ENCODE results near the gene CARM1.
"Not testable (repeated sequence)": the region's sequence is repeated elsewhere in the genome, so short reads cannot be mapped to it uniquely, and the experiment has no call there.

CARM1 gene

DNA sequence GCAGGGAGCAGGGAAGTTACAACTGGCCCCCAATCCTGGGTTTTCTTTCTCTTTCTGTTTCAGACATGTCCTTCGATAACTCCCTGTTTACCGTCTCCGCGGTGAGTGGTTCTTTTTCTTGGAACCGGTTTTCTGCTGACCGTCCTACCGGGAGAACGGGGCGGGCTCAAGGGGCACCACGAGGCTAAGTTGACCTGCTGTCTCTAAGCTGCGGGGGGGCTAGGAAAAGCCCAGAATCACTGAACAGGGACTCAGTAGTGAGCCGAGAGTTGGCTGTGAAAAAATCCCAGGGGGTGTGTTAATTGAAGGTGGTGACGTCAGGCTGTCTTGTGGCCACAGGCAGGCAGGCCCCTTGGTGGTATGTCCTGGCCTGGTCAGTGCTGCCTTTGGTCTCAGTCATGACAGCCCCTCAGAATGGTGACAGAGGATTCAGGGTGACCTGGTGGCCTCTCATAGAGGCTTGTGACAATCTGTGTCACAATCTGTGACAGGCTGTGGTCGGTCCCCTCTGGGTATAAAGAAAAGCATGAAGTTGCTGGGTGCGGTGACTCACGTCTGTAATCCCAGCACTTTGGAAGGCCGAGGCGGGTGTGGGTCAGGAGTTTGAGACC is 8.1 kb upstream of the CARM1 start:
- H3K27ac ChIP-seq (ENCODE audit: low read depth, low read length) = no peak overlapping the region

DNA sequence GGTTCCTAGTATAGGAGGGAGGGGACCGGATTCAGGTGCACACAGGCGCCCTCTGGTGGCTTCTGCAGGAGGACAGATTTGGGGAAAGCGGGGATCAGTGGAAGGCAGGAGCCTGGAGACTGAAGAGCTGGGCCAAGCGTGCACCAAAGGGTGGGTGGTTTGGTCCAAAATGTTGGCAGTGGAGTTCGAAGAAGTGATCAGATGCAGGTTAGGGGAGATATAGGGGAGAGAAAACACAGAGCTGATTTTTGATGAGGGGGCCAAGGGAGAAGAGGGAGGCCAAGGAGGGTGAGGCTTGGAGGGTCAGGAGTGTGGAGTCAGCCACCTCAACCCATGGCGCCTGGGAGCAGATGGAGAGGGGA is 6.8 kb upstream of the CARM1 start:
- Histone ChIP-seq H3F3A (ENCODE audit: insufficient read depth) (peaks cover 6% of the 10 kb centered on the region; the same call in 1 of the 2 replicates), H3K36me3 (ENCODE audit: low read length) (no peaks in the 10 kb centered on the region), H3K9ac (ENCODE audit: low read length) (0 out of 2 replicates have a peak overlapping the region, but pooled peaks have one; percentile 20), H3K79me2 (ENCODE audit: insufficient read depth, low read length) (no peaks in the 10 kb centered on the region), H3K4me3 (ENCODE audit: insufficient read depth, low read length, poor library complexity, severe bottlenecking) (no peak overlapping the region), H3K27ac (ENCODE audit: low read depth, low read length) (no peak overlapping the region), H2AFZ (ENCODE audit: low read depth, low read length, severe bottlenecking) (peak overlapping the region; percentile 90), H3K9me3 (ENCODE audit: insufficient read depth, low read length) (no peaks in the 10 kb centered on the region), H3K4me2 (ENCODE audit: low read depth, low read length, poor library complexity, severe bottlenecking) (no peak overlapping the region), H4K20me1 (ENCODE audit: low read depth, low read length) (no peaks in the 10 kb centered on the region), H3K27me3 (ENCODE audit: low read length) (no peaks in the 10 kb centered on the region), H3K9me2 (replicated peaks; ENCODE audit: insufficient read depth, low read length) (no peaks in the 10 kb centered on the region)
- no peak for TF ChIP-seq EZH2phosphoT487 (conservative IDR thresholded peaks at IDR 0.05; ENCODE audit: low read length)
- TF ChIP-seq, protein P1, sequence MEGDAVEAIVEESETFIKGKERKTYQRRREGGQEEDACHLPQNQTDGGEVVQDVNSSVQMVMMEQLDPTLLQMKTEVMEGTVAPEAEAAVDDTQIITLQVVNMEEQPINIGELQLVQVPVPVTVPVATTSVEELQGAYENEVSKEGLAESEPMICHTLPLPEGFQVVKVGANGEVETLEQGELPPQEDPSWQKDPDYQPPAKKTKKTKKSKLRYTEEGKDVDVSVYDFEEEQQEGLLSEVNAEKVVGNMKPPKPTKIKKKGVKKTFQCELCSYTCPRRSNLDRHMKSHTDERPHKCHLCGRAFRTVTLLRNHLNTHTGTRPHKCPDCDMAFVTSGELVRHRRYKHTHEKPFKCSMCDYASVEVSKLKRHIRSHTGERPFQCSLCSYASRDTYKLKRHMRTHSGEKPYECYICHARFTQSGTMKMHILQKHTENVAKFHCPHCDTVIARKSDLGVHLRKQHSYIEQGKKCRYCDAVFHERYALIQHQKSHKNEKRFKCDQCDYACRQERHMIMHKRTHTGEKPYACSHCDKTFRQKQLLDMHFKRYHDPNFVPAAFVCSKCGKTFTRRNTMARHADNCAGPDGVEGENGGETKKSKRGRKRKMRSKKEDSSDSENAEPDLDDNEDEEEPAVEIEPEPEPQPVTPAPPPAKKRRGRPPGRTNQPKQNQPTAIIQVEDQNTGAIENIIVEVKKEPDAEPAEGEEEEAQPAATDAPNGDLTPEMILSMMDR (IDR thresholded peaks at IDR 0.05; ENCODE audit: insufficient read depth, low read length, poor library complexity, severe bottlenecking) = peak; percentile 96

More for the DNA sequence above, 8.1 kb upstream of the CARM1 start:
- Histone ChIP-seq H3K4me3 (ENCODE audit: insufficient read depth, low read length, poor library complexity, severe bottlenecking) (no peak overlapping the region), H3F3A (ENCODE audit: insufficient read depth) (peaks cover 6% of the 10 kb centered on the region; the same call in 1 of the 2 replicates), H2AFZ (ENCODE audit: low read depth, low read length, severe bottlenecking) (no peak overlapping the region), H3K79me2 (ENCODE audit: insufficient read depth, low read length) (no peaks in the 10 kb centered on the region), H3K9me2 (replicated peaks; ENCODE audit: insufficient read depth, low read length) (no peaks in the 10 kb centered on the region), H3K36me3 (ENCODE audit: low read length) (no peaks in the 10 kb centered on the region), H3K9me3 (ENCODE audit: insufficient read depth, low read length) (no peaks in the 10 kb centered on the region), H3K9ac (ENCODE audit: low read length) (no peak overlapping the region), H3K27me3 (ENCODE audit: low read length) (no peaks in the 10 kb centered on the region), H3K4me2 (ENCODE audit: low read depth, low read length, poor library complexity, severe bottlenecking) (no peak overlapping the region), H4K20me1 (ENCODE audit: low read depth, low read length) (no peaks in the 10 kb centered on the region)
- no peak for TF ChIP-seq EZH2phosphoT487 (conservative IDR thresholded peaks at IDR 0.05; ENCODE audit: low read length)

DNA sequence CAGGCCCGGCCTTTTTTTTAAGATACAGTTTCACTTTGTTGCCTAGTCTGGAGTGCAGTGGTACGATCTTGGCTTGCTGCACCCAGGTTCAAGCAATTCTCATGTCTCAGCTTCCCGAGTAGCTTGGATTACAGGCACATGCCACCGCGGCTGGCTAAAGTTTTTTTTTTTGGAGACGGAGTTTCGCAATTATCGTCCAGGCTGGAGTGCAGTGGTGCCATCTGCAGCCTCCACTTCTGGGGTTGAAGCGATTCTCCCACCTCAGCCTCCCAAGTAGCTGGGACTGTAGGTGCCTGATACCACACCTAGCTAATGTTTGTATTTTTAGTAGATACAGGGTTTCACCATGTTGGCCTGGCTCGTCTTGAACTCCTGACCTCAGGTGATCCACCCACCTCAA is 4.9 kb upstream of the CARM1 start:
- TF ChIP-seq, protein P1 (IDR thresholded peaks at IDR 0.05; ENCODE audit: insufficient read depth, low read length, poor library complexity, severe bottlenecking) = no peak
- TF ChIP-seq EZH2phosphoT487 (conservative IDR thresholded peaks at IDR 0.05; ENCODE audit: low read length) = no peak
- no peaks in the 10 kb centered on the region for H3K79me2 ChIP-seq (ENCODE audit: insufficient read depth, low read length)
- no peak overlapping the region for H2AFZ ChIP-seq (ENCODE audit: low read depth, low read length, severe bottlenecking)
- H3K27me3 ChIP-seq (ENCODE audit: low read length) = no peaks in the 10 kb centered on the region
- no peaks in the 10 kb centered on the region for H3K9me3 ChIP-seq (ENCODE audit: insufficient read depth, low read length)
- no peaks in the 10 kb centered on the region for H3K9me2 ChIP-seq (replicated peaks; ENCODE audit: insufficient read depth, low read length)
- no peaks in the 10 kb centered on the region for H3K36me3 ChIP-seq (ENCODE audit: low read length)
- H4K20me1 ChIP-seq (ENCODE audit: low read depth, low read length) = no peaks in the 10 kb centered on the region
- no peak overlapping the region for H3K4me3 ChIP-seq (ENCODE audit: insufficient read depth, low read length, poor library complexity, severe bottlenecking)
- peaks cover 6% of the 10 kb centered on the region; the same call in 1 of the 2 replicates for H3F3A ChIP-seq (ENCODE audit: insufficient read depth)
- H3K27ac ChIP-seq (ENCODE audit: low read depth, low read length) = no peak overlapping the region
- H3K4me2 ChIP-seq (ENCODE audit: low read depth, low read length, poor library complexity, severe bottlenecking) = no peak overlapping the region
- no peak overlapping the region for H3K9ac ChIP-seq (ENCODE audit: low read length)

DNA sequence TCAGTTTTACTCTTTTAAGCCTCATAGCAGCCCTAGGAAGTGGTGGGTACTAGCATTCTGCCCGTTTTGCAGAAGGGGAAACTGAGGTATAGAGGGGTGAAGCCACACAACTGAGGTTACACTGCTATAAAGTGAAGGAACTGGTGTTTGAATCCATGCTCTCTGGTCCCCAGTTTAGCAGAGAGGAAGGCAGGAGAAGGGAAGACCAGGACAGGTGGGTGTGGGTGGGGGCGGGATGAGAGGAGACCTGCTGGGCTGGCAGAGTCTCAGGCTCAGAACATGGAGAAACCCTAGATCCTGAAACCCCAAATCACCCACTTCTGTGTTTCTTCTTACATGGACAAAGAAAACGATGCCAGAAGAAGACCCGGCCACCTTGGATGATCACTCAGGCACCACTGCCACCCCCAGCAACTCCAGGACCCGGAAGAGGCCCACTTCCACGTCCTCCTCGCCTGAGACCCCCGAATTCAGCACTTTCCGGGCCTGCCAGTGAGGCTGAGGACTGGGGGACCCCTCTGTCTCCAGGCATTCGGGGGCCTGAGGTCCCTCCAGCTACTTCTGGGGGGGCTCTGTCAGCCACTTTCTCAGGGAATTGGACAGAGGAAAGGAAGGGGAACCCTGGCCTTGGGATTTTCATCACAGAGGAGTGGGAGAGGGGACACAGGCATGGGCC is 2.3 kb upstream of the CARM1 start:
- peaks cover 20% of the 10 kb centered on the region for H3K79me2 ChIP-seq (ENCODE audit: insufficient read depth, low read length)
- H3K4me3 ChIP-seq (ENCODE audit: insufficient read depth, low read length, poor library complexity, severe bottlenecking) = no peak overlapping the region

DNA sequence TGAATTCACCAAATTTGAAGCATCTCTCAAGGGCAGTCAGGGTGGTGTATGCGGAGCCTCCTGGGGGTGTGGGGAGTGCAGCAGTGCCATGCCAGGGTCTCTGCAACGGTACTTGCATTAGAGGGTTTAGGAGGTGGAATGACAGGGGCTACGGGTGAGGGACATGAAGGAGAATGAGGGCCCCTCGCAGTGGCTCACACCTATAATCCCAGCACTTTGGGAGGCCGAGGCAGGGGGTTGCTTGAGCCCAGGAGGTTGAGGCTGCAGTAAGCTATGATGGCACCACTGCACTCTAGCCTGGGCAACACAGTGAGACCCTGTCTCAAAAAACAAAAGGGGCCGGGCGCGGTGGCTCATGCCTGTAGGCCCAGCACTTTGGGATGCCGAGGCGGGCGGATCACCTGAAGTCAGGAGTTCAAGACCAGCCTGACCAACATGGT is 1.5 kb upstream of the CARM1 start:
- not testable (repeated sequence) for H3K27me3 ChIP-seq (ENCODE audit: low read length); H3K9me2 ChIP-seq (replicated peaks; ENCODE audit: insufficient read depth, low read length); H3K9ac ChIP-seq (ENCODE audit: low read length); H2AFZ ChIP-seq (ENCODE audit: low read depth, low read length, severe bottlenecking); H3K27ac ChIP-seq (ENCODE audit: low read depth, low read length); H3K36me3 ChIP-seq (ENCODE audit: low read length); H4K20me1 ChIP-seq (ENCODE audit: low read depth, low read length); H3K9me3 ChIP-seq (ENCODE audit: insufficient read depth, low read length); H3K4me3 ChIP-seq (ENCODE audit: insufficient read depth, low read length, poor library complexity, severe bottlenecking); H3K4me2 ChIP-seq (ENCODE audit: low read depth, low read length, poor library complexity, severe bottlenecking)
- H3K79me2 ChIP-seq (ENCODE audit: insufficient read depth, low read length) = peaks cover 29% of the 10 kb centered on the region
- peaks cover 13% of the 10 kb centered on the region for H3F3A ChIP-seq (ENCODE audit: insufficient read depth)

More for the DNA sequence above, 2.3 kb upstream of the CARM1 start:
- Histone ChIP-seq H3K9ac (ENCODE audit: low read length) (no peak overlapping the region), H3F3A (ENCODE audit: insufficient read depth) (peaks cover 13% of the 10 kb centered on the region), H2AFZ (ENCODE audit: low read depth, low read length, severe bottlenecking) (no peak overlapping the region), H3K4me2 (ENCODE audit: low read depth, low read length, poor library complexity, severe bottlenecking) (peak overlapping the region; percentile 79), H4K20me1 (ENCODE audit: low read depth, low read length) (no peaks in the 10 kb centered on the region), H3K27me3 (ENCODE audit: low read length) (no peaks in the 10 kb centered on the region), H3K36me3 (ENCODE audit: low read length) (no peaks in the 10 kb centered on the region), H3K9me2 (replicated peaks; ENCODE audit: insufficient read depth, low read length) (no peaks in the 10 kb centered on the region), H3K9me3 (ENCODE audit: insufficient read depth, low read length) (no peaks in the 10 kb centered on the region), H3K27ac (ENCODE audit: low read depth, low read length) (no peak overlapping the region)
- TF ChIP-seq EZH2phosphoT487 (conservative IDR thresholded peaks at IDR 0.05; ENCODE audit: low read length) = no peak
- TF ChIP-seq, protein P1 (IDR thresholded peaks at IDR 0.05; ENCODE audit: insufficient read depth, low read length, poor library complexity, severe bottlenecking) = no peak

Data from SU-DHL-6 (cell line).